PFSK-1 (cell line): ENCODE measurements around the gene TBC1D32.

Experiments
- POLR2AphosphoS5 ChIP-seq: IDR thresholded peaks from 2 replicates; pipeline ENCODE4 v1.6.1; 2012; ENCODE audit warnings: low read depth, mild to moderate bottlenecking, control low read depth, low read length, moderate library complexity
- SIN3A ChIP-seq: IDR thresholded peaks from 2 replicates; pipeline ENCODE4 v1.6.1; 2012; ENCODE audit warnings: mild to moderate bottlenecking, low read length, moderate library complexity, borderline replicate concordance; ENCODE audit not compliant: insufficient read depth
- TF ChIP-seq, protein P1 (sequence below), 2 experiments: IDR thresholded peaks; 2 replicates each; pipeline versions ENCODE4 v1.6.1 to v1.8.0; 2011 to 2012; ENCODE audit warnings: low read depth in 2 of 2, low read length in 2 of 2, control low read depth in 1 of 2, inconsistent platforms in 1 of 2, mild to moderate bottlenecking in 1 of 2, moderate library complexity in 1 of 2; ENCODE audit not compliant: insufficient read depth in 1 of 2

DNA sequence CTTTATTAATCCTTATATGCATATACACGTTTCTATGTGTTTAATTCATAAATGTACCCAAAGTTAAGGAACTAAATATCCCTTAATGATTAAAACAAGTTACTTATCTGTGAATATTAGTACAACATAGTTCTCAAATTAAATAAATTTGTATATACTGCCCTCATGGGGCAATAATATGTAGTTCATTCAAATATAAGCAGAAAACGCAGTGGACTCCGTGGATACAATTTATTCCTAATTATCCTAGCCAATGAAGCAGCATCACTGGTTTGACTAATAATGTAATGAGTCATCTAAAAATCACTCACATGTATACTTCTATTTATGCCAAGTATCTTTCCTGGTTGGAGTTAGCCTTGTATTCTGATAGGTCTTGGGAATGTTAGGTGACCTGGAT is 111.6 kb downstream of the TBC1D32 start:
- TF ChIP-seq POLR2AphosphoS5 (no peak), SIN3A (no peak)
- TF ChIP-seq, protein P1, sequence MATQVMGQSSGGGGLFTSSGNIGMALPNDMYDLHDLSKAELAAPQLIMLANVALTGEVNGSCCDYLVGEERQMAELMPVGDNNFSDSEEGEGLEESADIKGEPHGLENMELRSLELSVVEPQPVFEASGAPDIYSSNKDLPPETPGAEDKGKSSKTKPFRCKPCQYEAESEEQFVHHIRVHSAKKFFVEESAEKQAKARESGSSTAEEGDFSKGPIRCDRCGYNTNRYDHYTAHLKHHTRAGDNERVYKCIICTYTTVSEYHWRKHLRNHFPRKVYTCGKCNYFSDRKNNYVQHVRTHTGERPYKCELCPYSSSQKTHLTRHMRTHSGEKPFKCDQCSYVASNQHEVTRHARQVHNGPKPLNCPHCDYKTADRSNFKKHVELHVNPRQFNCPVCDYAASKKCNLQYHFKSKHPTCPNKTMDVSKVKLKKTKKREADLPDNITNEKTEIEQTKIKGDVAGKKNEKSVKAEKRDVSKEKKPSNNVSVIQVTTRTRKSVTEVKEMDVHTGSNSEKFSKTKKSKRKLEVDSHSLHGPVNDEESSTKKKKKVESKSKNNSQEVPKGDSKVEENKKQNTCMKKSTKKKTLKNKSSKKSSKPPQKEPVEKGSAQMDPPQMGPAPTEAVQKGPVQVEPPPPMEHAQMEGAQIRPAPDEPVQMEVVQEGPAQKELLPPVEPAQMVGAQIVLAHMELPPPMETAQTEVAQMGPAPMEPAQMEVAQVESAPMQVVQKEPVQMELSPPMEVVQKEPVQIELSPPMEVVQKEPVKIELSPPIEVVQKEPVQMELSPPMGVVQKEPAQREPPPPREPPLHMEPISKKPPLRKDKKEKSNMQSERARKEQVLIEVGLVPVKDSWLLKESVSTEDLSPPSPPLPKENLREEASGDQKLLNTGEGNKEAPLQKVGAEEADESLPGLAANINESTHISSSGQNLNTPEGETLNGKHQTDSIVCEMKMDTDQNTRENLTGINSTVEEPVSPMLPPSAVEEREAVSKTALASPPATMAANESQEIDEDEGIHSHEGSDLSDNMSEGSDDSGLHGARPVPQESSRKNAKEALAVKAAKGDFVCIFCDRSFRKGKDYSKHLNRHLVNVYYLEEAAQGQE (IDR thresholded peaks at IDR 0.05; ENCODE audit: insufficient read depth in 1 of 2, low read depth in 2 of 2, low read length in 2 of 2), result no peak
